GM12872 (cell line): ENCODE measurements around the gene TRAM2.

Experiments
- TF ChIP-seq, protein P1 (sequence below): IDR thresholded peaks from 3 replicates; pipeline ENCODE4 v1.5.1; 2011; ENCODE audit warnings: low read depth, mild to moderate bottlenecking, low read length, moderate library complexity; ENCODE audit not compliant: insufficient read depth

TRAM2 gene

DNA sequence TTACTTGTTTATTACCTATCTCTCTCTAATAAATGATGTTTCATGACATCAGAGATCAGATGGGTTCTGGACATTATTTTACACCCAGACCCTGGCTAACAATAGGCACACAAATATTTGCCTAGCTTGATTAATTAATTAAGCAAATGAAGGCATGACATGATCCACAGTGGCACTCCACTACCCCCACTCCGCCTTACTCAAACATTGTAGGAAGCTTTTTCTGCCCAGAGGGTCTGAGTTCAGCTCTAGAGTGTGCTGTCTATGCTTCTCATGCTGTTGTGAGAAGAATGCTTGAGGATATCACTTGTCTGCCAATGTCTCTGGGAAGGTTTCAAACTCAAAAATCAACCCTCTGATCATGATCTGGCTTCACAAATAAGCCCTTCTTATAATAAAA, 45.0 kb downstream of the TRAM2 start:
- TF ChIP-seq, protein P1, sequence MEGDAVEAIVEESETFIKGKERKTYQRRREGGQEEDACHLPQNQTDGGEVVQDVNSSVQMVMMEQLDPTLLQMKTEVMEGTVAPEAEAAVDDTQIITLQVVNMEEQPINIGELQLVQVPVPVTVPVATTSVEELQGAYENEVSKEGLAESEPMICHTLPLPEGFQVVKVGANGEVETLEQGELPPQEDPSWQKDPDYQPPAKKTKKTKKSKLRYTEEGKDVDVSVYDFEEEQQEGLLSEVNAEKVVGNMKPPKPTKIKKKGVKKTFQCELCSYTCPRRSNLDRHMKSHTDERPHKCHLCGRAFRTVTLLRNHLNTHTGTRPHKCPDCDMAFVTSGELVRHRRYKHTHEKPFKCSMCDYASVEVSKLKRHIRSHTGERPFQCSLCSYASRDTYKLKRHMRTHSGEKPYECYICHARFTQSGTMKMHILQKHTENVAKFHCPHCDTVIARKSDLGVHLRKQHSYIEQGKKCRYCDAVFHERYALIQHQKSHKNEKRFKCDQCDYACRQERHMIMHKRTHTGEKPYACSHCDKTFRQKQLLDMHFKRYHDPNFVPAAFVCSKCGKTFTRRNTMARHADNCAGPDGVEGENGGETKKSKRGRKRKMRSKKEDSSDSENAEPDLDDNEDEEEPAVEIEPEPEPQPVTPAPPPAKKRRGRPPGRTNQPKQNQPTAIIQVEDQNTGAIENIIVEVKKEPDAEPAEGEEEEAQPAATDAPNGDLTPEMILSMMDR: no peak

GRCh38 chr6:52531396-52531795, 45.5 kb downstream of the TRAM2 start:
- TF ChIP-seq, protein P1: no peak

DNA sequence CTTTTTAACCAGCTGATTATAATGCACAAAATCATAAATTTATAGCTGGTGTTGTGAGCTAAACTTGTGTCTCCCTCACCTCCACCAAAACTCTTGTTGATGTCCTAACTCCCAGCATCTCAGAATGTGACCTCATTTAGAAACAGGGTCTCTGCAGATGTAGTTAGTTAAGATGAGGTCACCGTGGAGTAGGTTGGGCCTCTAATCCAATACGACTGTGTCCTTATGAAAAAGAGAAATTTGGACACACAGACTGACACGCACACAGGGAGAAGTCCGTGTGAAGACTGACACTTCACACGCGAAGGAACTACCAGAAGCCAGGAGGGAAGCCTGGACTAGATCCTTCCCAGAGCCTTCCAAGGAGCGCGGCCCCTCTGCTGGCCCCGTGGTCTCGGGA, 46.5 kb downstream of the TRAM2 start:
- TF ChIP-seq, protein P1: no peak

- TF ChIP-seq, protein P1: no peak
Observed at GRCh38 chr6:52529311-52529710, 47.5 kb downstream of the TRAM2 start.

DNA sequence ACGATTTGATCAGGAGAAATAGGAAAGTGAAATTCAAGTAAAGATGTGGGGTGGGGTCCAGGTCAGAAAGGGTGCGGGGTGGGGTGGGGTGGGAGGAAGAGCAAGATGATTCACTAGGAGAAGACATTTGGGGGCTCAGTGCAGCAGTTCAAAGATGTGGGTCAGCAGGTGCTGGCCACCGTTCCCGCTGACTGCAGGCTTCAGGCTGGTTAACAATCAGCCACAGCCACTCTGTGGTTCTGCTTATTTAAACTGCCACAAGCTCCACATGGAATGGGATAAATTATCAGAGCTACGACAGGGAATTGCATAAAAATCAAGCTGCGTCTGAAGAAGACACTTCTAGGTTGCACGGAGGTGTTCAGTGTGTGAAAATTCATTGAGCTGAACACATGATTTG, 49.4 kb downstream of the TRAM2 start:
- TF ChIP-seq, protein P1: no peak

- TF ChIP-seq, protein P1: no peak
Observed at GRCh38 chr6:52526634-52527033, 50.2 kb downstream of the TRAM2 start.

- TF ChIP-seq, protein P1: no peak
Observed at GRCh38 chr6:52524918-52525317, 51.9 kb downstream of the TRAM2 start.
